Activated CD4-positive, alpha-beta T cell treated with anti-CD3 and anti-CD28 coated beads, Interleukin-2, amount 10 ng/mL, durations not matched to agents 7 days and 5 days (primary cell): ENCODE data around the gene PPM1L. TPM values are rescaled to one million over a fixed set of nuclear protein-coding genes. Genes with fewer than 3 reads are reported as not detected.

Experiments used
- CTCF ChIA-PET: fragments of 350-600 bp; sonication (Branson Sonifier 250); formaldehyde crosslinking; loops from one replicate; lab custom pipeline; 2021; ENCODE audit warnings: antibody characterized with exemption; lab: Charles Lee
- POLR2A ChIA-PET: fragments of 350-600 bp; sonication (Branson Sonifier 250); formaldehyde crosslinking; loops from one replicate; lab custom pipeline; 2021; ENCODE audit warnings: antibody characterized with exemption; lab: Charles Lee
- DNase-seq: peaks from one replicate; pipeline ENCODE4 v3.0.0-alpha.2; 2020
- H3K27ac Mint-ChIP-seq: one replicate; pipeline ENCODE4 v1.8.0; 2021; ENCODE audit warnings: mild to moderate bottlenecking, moderate library complexity, mixed read lengths
- H3K27me3 Mint-ChIP-seq: one replicate; pipeline ENCODE4 v1.8.0; 2021; ENCODE audit warnings: mixed read lengths
- H3K36me3 Mint-ChIP-seq: one replicate; pipeline ENCODE4 v1.8.0; 2021; ENCODE audit warnings: low read depth, mixed read lengths
- H3K4me1 Mint-ChIP-seq: one replicate; pipeline ENCODE4 v1.8.0; 2021; ENCODE audit warnings: mixed read lengths
- H3K4me3 Mint-ChIP-seq: one replicate; pipeline ENCODE4 v1.8.0; 2021; ENCODE audit warnings: mild to moderate bottlenecking, moderate library complexity, mixed read lengths
- H3K9me3 Mint-ChIP-seq: one replicate; pipeline ENCODE4 v1.8.0; 2021; ENCODE audit warnings: mixed read lengths
- total RNA-seq, 2 experiments: library from RNA; stranded (reverse); gene quantifications; one replicate each; pipeline ENCODE4 v1.2.3, GENCODE V29; 2021

PPM1L gene
- total RNA-seq, 2 experiments from 2014 or later, result 5.4 to 5.8 TPM

GRCh38 chr3:160851629-160852210 lies 95.7 kb downstream of the PPM1L start:
- no peaks in the 10 kb centered on the region for H3K36me3 Mint-ChIP-seq
- POLR2A ChIA-PET, result no interaction called here
- no peaks in the 10 kb centered on the region for H3K9me3 Mint-ChIP-seq

DNA sequence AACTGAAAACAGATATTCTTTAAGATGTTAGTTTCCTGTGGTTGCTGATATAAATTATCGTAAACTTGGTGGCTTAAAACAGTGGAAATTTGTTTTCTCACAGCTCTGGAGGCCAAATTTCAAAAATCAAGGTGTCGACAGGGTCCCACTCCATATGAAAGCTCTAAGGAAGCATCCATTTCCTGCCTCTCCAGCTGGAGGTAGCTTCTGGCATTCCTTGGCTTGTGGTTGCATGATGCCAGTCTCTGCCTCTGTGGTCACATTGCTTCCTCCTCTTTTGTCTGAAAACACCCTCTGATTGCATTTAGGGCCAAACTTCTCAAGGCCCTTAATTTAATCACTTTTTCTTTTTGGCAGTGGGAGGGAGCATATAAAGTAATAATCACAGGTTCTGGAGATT lies 96.8 kb downstream of the PPM1L start:
- no peak for DNase-seq
- H3K36me3 Mint-ChIP-seq, result no peaks in the 10 kb centered on the region
- no peaks in the 10 kb centered on the region for H3K4me1 Mint-ChIP-seq
- H3K27me3 Mint-ChIP-seq, result no peaks in the 10 kb centered on the region
- ChIA-PET CTCF (no interaction called here), POLR2A (no interaction called here)
- no peak overlapping the region for H3K27ac Mint-ChIP-seq
- H3K4me3 Mint-ChIP-seq, result no peak overlapping the region
- H3K9me3 Mint-ChIP-seq, result no peaks in the 10 kb centered on the region

More at GRCh38 chr3:160851629-160852210, 95.7 kb downstream of the PPM1L start:
- no peak for DNase-seq
- CTCF ChIA-PET, result no interaction called here
- no peaks in the 10 kb centered on the region for H3K27me3 Mint-ChIP-seq
- H3K4me3 Mint-ChIP-seq, result no peak overlapping the region
- no peak overlapping the region for H3K27ac Mint-ChIP-seq
- H3K4me1 Mint-ChIP-seq, result no peaks in the 10 kb centered on the region

GRCh38 chr3:160856450-160856849 lies 100.4 kb downstream of the PPM1L start:
- CTCF ChIA-PET, result no interaction called here

GRCh38 chr3:160857476-160858119 lies 101.6 kb downstream of the PPM1L start:
- Mint-ChIP-seq H3K9me3 (no peaks in the 10 kb centered on the region), H3K27me3 (no peaks in the 10 kb centered on the region), H3K36me3 (no peaks in the 10 kb centered on the region), H3K4me1 (no peaks in the 10 kb centered on the region), H3K4me3 (no peak overlapping the region), H3K27ac (no peak overlapping the region)
- POLR2A ChIA-PET, result no interaction called here
- no peak for DNase-seq
- CTCF ChIA-PET, result no interaction called here

More at GRCh38 chr3:160856450-160856849, 100.4 kb downstream of the PPM1L start:
- POLR2A ChIA-PET, result no interaction called here
- no peaks in the 10 kb centered on the region for H3K4me1 Mint-ChIP-seq
- H3K27me3 Mint-ChIP-seq, result no peaks in the 10 kb centered on the region
- H3K36me3 Mint-ChIP-seq, result no peaks in the 10 kb centered on the region
- no peak overlapping the region for H3K27ac Mint-ChIP-seq
- no peaks in the 10 kb centered on the region for H3K9me3 Mint-ChIP-seq
- no peak overlapping the region for H3K4me3 Mint-ChIP-seq
- DNase-seq, result no peak

- Mint-ChIP-seq H3K27ac (no peak overlapping the region), H3K4me3 (no peak overlapping the region), H3K27me3 (no peaks in the 10 kb centered on the region), H3K4me1 (no peaks in the 10 kb centered on the region), H3K9me3 (no peaks in the 10 kb centered on the region), H3K36me3 (no peaks in the 10 kb centered on the region)
- DNase-seq, result no peak
- ChIA-PET CTCF (no interaction called here), POLR2A (no interaction called here)
These were observed 104.3 kb downstream of the PPM1L start for GRCh38 chr3:160860346-160860745.

DNA sequence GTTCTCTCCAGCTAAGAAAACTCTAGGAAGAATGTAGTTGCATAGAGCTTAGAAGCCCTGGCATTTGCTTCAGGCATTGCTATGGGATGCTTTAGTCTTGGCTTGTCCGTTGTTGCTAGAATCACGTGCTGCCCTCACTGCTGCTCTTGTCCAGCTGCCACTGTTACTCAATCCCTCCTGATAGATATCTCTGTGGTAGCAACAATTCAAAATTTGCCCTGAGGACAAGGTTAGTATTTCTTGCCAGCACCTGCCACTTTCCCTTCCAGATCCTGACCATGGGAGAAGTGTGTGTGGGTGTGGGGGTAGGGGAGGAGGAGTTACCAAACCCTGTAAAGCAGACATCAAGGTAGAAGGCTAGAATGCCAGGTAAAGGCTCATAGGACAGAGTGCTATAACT lies 113.8 kb downstream of the PPM1L start:
- ChIA-PET CTCF (no interaction called here), POLR2A (no interaction called here)
- H3K27me3 Mint-ChIP-seq, result peaks cover 4% of the 10 kb centered on the region
- no peaks in the 10 kb centered on the region for H3K36me3 Mint-ChIP-seq
- no peaks in the 10 kb centered on the region for H3K4me1 Mint-ChIP-seq
- DNase-seq, result no peak
- H3K27ac Mint-ChIP-seq, result no peak overlapping the region
- no peak overlapping the region for H3K4me3 Mint-ChIP-seq
- no peaks in the 10 kb centered on the region for H3K9me3 Mint-ChIP-seq

DNA sequence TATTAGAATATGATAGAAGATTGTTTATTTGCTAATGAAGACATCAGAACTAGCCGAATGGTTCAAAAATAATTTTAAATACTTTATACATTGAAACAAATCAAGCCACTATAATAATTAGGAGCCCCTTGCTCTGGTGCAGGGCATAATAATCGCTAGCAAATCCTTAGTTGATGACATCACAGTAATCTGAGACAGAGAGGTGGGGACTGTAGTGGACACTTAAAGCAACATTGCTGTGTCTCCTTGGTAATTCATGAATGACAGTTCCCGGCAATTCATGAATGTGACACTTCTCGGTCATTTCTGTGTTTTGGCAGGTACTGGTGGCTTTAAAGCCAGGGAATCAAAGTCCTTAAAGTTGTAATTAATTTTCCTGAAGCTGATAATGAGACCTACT lies 114.3 kb downstream of the PPM1L start:
- ChIA-PET CTCF (no interaction called here), POLR2A (no interaction called here)
- Mint-ChIP-seq H3K27ac (no peak overlapping the region), H3K9me3 (no peaks in the 10 kb centered on the region), H3K4me1 (no peaks in the 10 kb centered on the region), H3K36me3 (no peaks in the 10 kb centered on the region), H3K27me3 (peaks cover 4% of the 10 kb centered on the region), H3K4me3 (no peak overlapping the region)
- no peak for DNase-seq

- POLR2A ChIA-PET, result no interaction called here
- CTCF ChIA-PET, result no interaction called here
- H3K4me1 Mint-ChIP-seq, result no peaks in the 10 kb centered on the region
- H3K27ac Mint-ChIP-seq, result no peak overlapping the region
- H3K36me3 Mint-ChIP-seq, result no peaks in the 10 kb centered on the region
- H3K4me3 Mint-ChIP-seq, result no peak overlapping the region
- no peaks in the 10 kb centered on the region for H3K9me3 Mint-ChIP-seq
- DNase-seq, result no peak
- H3K27me3 Mint-ChIP-seq, result peaks cover 5% of the 10 kb centered on the region
These were observed 118.7 kb downstream of the PPM1L start for GRCh38 chr3:160874736-160875135.

DNA sequence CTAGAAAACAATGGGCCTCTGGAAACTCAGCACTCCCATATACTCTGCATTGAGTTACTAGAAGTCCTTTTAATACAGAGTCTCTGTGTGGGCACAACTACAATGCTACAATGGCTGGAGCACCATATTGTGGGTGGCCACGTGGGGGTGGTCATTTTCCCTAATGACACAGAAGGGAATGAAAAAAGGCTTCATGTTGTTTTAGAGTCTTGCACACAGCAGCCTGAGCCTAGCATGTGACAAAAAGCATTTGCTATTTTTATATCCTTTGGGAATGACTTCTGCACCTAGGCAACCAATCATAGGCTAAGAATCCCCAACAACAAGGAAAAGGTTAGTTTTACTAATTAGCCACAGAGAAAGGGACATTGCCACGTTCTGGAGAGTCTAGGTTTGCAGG lies 120.6 kb downstream of the PPM1L start:
- CTCF ChIA-PET, result no interaction called here
- H3K27me3 Mint-ChIP-seq, result peaks cover 7% of the 10 kb centered on the region
- H3K27ac Mint-ChIP-seq, result no peak overlapping the region
- H3K9me3 Mint-ChIP-seq, result no peaks in the 10 kb centered on the region
- no peak overlapping the region for H3K4me3 Mint-ChIP-seq
- POLR2A ChIA-PET, result no interaction called here
- H3K36me3 Mint-ChIP-seq, result no peaks in the 10 kb centered on the region
- DNase-seq, result no peak
- H3K4me1 Mint-ChIP-seq, result no peaks in the 10 kb centered on the region

DNA sequence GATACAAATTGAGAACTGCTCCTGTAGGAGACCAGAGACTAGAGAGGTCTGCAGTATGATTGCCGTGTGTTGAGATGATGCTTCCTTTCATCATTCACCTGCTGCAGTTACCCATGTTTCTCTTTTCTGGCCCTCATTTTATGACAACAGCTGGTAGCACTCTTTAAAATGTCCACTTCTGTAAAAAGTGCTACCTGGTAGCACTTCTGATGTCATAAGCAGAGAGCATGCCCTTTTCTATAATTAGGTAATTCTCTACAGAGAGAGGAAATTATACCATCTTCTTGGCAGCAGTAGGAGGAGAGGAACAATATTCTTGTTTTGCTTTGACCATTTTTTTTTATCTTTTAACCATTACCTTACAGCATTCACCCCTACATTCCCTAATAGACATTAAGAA lies 123.8 kb downstream of the PPM1L start:
- ChIA-PET CTCF (no interaction called here), POLR2A (no interaction called here)
- Mint-ChIP-seq H3K9me3 (no peaks in the 10 kb centered on the region), H3K27ac (no peak overlapping the region), H3K4me1 (no peaks in the 10 kb centered on the region), H3K4me3 (no peak overlapping the region), H3K36me3 (no peaks in the 10 kb centered on the region), H3K27me3 (peaks cover 7% of the 10 kb centered on the region)
- no peak for DNase-seq

DNA sequence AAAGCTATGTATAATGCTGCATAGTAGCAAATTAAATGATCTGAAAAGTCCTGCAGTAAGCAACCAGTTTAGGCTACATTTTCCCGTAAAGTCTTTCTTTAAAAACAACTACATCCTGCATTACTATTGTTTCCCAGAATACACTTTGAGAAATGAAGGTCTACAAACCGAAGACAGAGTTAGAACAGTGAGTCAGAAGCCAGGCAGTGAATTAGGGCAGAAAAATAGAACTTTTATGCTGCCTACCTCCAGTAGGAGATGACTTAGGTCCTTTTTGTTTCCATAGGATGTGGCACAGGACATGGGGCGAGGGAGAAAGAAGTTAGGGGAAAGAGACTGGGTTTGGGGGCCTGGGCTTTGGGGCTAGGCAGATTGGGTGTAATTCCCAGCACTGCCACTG lies 127.3 kb downstream of the PPM1L start:
- no peak for DNase-seq
- no peak overlapping the region for H3K4me3 Mint-ChIP-seq
- POLR2A ChIA-PET, result no interaction called here
- H3K27ac Mint-ChIP-seq, result no peak overlapping the region
- peaks cover 11% of the 10 kb centered on the region for H3K9me3 Mint-ChIP-seq
- no peaks in the 10 kb centered on the region for H3K36me3 Mint-ChIP-seq
- peaks cover 7% of the 10 kb centered on the region for H3K27me3 Mint-ChIP-seq
- no peaks in the 10 kb centered on the region for H3K4me1 Mint-ChIP-seq
- CTCF ChIA-PET, result no interaction called here

DNA sequence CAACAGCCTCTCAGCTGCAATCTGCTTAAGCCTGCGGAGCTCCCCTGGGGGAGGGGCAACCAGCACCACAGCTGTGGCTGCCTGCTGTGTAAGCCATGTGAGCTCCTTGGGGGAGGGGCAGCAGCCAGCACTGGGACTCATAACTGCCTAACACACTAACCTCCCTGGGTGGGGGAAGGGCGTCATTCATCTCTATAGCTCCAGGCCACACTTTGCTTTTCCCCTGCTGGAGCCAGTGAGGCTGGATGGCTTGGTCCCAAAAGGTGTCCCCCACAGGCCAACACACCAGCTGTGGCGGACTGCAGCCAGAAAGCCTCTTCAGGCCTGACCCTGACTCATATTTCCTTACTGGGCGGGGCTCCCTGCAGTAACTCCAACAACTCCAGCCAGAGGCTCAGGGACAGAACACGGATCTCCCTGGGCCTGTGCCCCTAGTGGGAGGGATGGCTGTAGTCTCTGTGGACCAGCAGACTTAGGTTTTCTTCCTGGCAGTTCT lies 129.8 kb downstream of the PPM1L start:
- H3K4me3 Mint-ChIP-seq, result no peak overlapping the region
- peaks cover 2% of the 10 kb centered on the region for H3K27me3 Mint-ChIP-seq
- CTCF ChIA-PET, result interaction anchor here (0.9 kb wide), 1 partner anchor 22 kb away, joined by 4 read pairs; no protein-coding TSS in a partner anchor
- no peaks in the 10 kb centered on the region for H3K36me3 Mint-ChIP-seq
- no peak for DNase-seq
- no peaks in the 10 kb centered on the region for H3K4me1 Mint-ChIP-seq
- H3K9me3 Mint-ChIP-seq, result peaks cover 14% of the 10 kb centered on the region
- POLR2A ChIA-PET, result no interaction called here
- no peak overlapping the region for H3K27ac Mint-ChIP-seq

DNA sequence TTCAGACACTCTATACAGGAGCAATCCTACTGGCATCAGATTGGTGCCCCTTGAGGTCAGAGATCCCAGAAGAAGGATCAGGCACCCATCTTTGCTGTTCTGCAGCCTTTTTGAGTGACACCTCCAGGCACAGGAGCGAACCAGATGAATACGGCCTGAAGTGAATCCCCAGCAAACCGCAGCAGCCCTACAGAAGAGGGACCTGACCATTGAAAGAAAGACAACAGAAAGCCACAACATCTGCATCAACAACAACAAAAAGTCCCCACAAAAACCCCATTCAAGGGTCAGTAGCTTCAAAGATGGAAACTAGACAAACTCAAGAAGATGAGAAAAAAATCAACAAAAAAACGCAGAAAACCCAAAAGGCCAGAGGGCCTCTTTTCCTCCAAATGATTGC lies 130.4 kb downstream of the PPM1L start:
- POLR2A ChIA-PET, result no interaction called here
- Mint-ChIP-seq H3K4me3 (no peak overlapping the region), H3K36me3 (no peaks in the 10 kb centered on the region), H3K27me3 (no peaks in the 10 kb centered on the region), H3K27ac (no peak overlapping the region), H3K4me1 (no peaks in the 10 kb centered on the region), H3K9me3 (peaks cover 14% of the 10 kb centered on the region)
- CTCF ChIA-PET, result no interaction called here
- DNase-seq, result no peak

DNA sequence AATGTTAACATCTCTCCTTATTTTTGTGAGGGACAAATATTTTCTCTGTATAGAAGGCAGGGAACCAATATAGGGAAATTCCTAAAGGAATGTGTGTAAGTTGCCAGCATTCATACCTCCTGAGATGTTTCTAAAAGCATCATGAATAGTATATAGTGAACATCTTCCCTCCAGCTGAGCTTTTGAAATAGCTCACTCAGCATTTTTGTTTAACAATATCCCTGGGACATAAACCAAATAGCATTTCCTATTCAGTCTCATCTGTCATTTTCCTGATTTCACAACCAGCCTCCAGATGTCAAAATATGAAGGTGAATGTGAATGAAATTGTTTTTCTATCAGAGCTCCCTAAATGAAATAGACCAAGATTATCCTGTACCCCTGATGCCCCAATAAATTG lies 137.2 kb downstream of the PPM1L start:
- Mint-ChIP-seq H3K27ac (no peak overlapping the region), H3K27me3 (no peaks in the 10 kb centered on the region), H3K4me1 (no peaks in the 10 kb centered on the region), H3K36me3 (no peaks in the 10 kb centered on the region), H3K9me3 (peaks cover 4% of the 10 kb centered on the region), H3K4me3 (no peak overlapping the region)
- CTCF ChIA-PET, result no interaction called here
- DNase-seq, result no peak
- POLR2A ChIA-PET, result no interaction called here
